WTC11 (cell line): ENCODE data around the gene PRKAG2. TPM values are rescaled to one million over a fixed set of nuclear protein-coding genes. Genes with fewer than 3 reads are reported as not detected.

ENCODE experiments used
- ATAC-seq: fragments of 200-7000 bp; cut with Tn5 transposase; 2 replicates; pipeline ENCODE4 v1.10.0; 2021; ENCODE audit warnings: mild to moderate bottlenecking, moderate library complexity
- CTCF ChIA-PET: fragments of 300-600 bp; sonication (Branson Sonifier 250); formaldehyde crosslinking; loops from one replicate; lab custom pipeline; 2021; ENCODE audit warnings: antibody characterized with exemption; lab: Charles Lee
- POLR2A ChIA-PET: fragments of 350-600 bp; sonication (Branson Sonifier 250); formaldehyde crosslinking; loops from one replicate; lab custom pipeline; 2021; ENCODE audit warnings: antibody characterized with exemption; lab: Charles Lee
- DNase-seq: peaks from one replicate; pipeline ENCODE4 v3.0.0; 2021; ENCODE audit warnings: low spot score
- H3K27ac Mint-ChIP-seq: 2 replicates; pipeline ENCODE4 v1.8.0; 2021; ENCODE audit warnings: mixed read lengths
- H3K27me3 Mint-ChIP-seq: 2 replicates; pipeline ENCODE4 v1.8.0; 2021; ENCODE audit warnings: low read depth, mild to moderate bottlenecking, moderate library complexity, mixed read lengths
- H3K36me3 Mint-ChIP-seq: 2 replicates; pipeline ENCODE4 v1.8.0; 2021; ENCODE audit warnings: mixed read lengths
- H3K4me1 Mint-ChIP-seq: 2 replicates; pipeline ENCODE4 v1.8.0; 2022; ENCODE audit warnings: mixed read lengths
- H3K4me3 Mint-ChIP-seq: 2 replicates; pipeline ENCODE4 v1.8.0; 2021; ENCODE audit warnings: mild to moderate bottlenecking, moderate library complexity, mixed read lengths
- H3K9me3 Mint-ChIP-seq: 2 replicates; pipeline ENCODE4 v1.8.0; 2021; ENCODE audit warnings: mixed read lengths
- CREB1 ChIP-seq: sonication (generic); formaldehyde crosslinking; IDR thresholded peaks from 2 replicates; pipeline ENCODE4 v1.8.0; 2023; ENCODE audit warnings: mild to moderate bottlenecking, missing genetic modification reagents
- ESRRA ChIP-seq: sonication (generic); formaldehyde crosslinking; IDR thresholded peaks from 2 replicates; pipeline ENCODE4 v1.8.1; 2022; ENCODE audit warnings: mild to moderate bottlenecking, missing genetic modification reagents, borderline replicate concordance
- HMGA2 ChIP-seq: fragments of 250-450 bp; sonication (Bioruptor Pico); IDR thresholded peaks from 2 replicates; pipeline ENCODE4 v1.4.0; 2021; ENCODE audit warnings: mild to moderate bottlenecking, moderate library complexity
- KAT7 ChIP-seq: sonication (generic); formaldehyde crosslinking; IDR thresholded peaks from 2 replicates; pipeline ENCODE4 v1.8.1; 2023; ENCODE audit warnings: missing genetic modification reagents, mild to moderate bottlenecking, borderline replicate concordance
- NFATC4 ChIP-seq: fragments of 250-450 bp; sonication (Bioruptor Pico); IDR thresholded peaks from 2 replicates; pipeline ENCODE4 v1.9.0; 2021; ENCODE audit warnings: mild to moderate bottlenecking
- NR1H2 ChIP-seq: sonication (generic); formaldehyde crosslinking; IDR thresholded peaks from 2 replicates; pipeline ENCODE4 v1.9.0; 2021; ENCODE audit warnings: mild to moderate bottlenecking, moderate library complexity, missing genetic modification reagents
- SMAD3 ChIP-seq: sonication (generic); formaldehyde crosslinking; IDR thresholded peaks from 2 replicates; pipeline ENCODE4 v1.8.0; 2022; ENCODE audit warnings: missing genetic modification reagents, mild to moderate bottlenecking, borderline replicate concordance
- SP1 ChIP-seq: sonication (generic); formaldehyde crosslinking; conservative IDR thresholded peaks from 2 replicates; pipeline ENCODE4 v1.8.1; 2022; ENCODE audit warnings: missing genetic modification reagents
- ZNF138 ChIP-seq: sonication (generic); formaldehyde crosslinking; conservative IDR thresholded peaks from 2 replicates; pipeline ENCODE4 v1.8.1; 2022; ENCODE audit warnings: mild to moderate bottlenecking, moderate library complexity, missing genetic modification reagents
- ZNF416 ChIP-seq: fragments of 250-450 bp; sonication (Bioruptor Pico); IDR thresholded peaks from 2 replicates; pipeline ENCODE4 v1.9.0; 2021; ENCODE audit warnings: mild to moderate bottlenecking, inconsistent platforms
- total RNA-seq: library from RNA; stranded (reverse); gene quantifications from 3 replicates; pipeline ENCODE4 v1.2.3, GENCODE V29; 2021
- TF ChIP-seq, protein P1 (sequence below): fragments of 250-450 bp; sonication (Bioruptor Pico); conservative IDR thresholded peaks from 2 replicates; pipeline ENCODE4 v1.9.0; 2021; ENCODE audit warnings: mild to moderate bottlenecking
- TF ChIP-seq, protein P2 (sequence below): sonication (generic); formaldehyde crosslinking; IDR thresholded peaks from 2 replicates; pipeline ENCODE4 v1.8.0; 2023; ENCODE audit warnings: missing genetic modification reagents, mild to moderate bottlenecking, borderline replicate concordance
- TF ChIP-seq, protein P3 (sequence below): fragments of 250-450 bp; sonication (Bioruptor Pico); IDR thresholded peaks from 2 replicates; pipeline ENCODE4 v1.9.0; 2021; ENCODE audit warnings: mild to moderate bottlenecking, borderline replicate concordance
- TF ChIP-seq, protein P4 (sequence below): sonication (generic); formaldehyde crosslinking; IDR thresholded peaks from 2 replicates; pipeline ENCODE4 v1.8.1; 2023; ENCODE audit warnings: mild to moderate bottlenecking, missing genetic modification reagents, borderline replicate concordance
- TF ChIP-seq, protein P5 (sequence below): sonication (generic); formaldehyde crosslinking; IDR thresholded peaks from 2 replicates; pipeline ENCODE4 v1.8.1; 2022; ENCODE audit warnings: low read depth, mild to moderate bottlenecking, moderate library complexity, missing genetic modification reagents, borderline replicate concordance

PRKAG2 gene
- total RNA-seq, 1 experiment from 2014 or later, result 20.3 TPM

DNA sequence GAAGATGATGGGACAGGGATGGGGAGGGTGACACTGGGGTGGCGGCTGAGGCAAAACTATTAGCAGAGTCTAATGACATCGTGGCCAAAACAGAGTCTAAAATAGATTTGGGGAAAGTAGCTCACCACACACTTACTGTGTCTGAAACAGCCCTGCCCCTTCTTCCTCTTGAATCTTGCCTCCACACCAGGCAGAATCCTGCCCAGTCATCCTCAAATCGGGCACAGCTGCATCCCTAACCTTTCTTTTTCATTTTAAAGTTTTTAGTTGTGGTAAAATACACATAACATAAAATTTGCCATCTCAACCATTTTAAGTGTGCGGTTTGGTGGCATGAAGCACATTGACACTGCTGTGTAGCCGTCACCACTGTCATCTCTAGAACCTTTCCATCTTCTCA, 90.0 kb downstream of the PRKAG2 start (continued):
- TF ChIP-seq, protein P1, sequence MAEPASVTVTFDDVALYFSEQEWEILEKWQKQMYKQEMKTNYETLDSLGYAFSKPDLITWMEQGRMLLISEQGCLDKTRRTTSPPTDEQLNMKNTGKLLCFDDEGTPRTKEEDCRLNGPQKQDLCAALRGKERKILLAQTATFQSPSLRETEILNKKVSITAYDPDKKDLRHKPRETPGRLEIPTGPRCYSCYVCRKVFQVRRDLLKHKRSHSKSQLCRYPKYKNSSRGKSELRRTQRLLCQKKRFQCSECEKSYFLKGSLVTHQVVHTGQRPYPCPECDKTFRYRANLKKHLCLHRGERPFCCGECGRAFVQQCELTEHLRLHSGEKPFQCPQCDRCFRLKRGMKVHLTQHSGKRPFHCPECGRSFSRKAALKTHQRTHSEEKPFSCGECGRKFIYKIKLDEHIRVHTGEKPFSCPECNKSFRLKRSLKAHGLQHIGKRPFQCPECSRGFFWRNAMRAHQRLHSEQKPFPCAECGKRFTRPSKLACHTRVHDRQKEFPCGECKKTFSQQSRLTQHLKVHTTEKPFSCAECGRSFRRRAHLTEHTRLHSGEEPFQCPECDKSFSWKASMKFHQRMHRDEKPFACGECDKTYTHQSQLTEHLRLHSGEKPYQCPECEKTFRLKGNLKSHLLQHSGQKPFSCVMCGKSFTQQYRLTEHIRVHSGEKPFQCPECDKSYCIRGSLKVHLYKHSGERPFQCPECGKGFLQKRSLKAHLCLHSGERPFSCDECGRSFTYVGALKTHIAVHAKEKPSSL (CRISPR knock-in tag), result no peak
- no peak for TF ChIP-seq KAT7
- TF ChIP-seq HMGA2 (CRISPR knock-in tag), result no peak
- TF ChIP-seq ZNF138 (CRISPR knock-in tag), result no peak
- TF ChIP-seq, protein P2, sequence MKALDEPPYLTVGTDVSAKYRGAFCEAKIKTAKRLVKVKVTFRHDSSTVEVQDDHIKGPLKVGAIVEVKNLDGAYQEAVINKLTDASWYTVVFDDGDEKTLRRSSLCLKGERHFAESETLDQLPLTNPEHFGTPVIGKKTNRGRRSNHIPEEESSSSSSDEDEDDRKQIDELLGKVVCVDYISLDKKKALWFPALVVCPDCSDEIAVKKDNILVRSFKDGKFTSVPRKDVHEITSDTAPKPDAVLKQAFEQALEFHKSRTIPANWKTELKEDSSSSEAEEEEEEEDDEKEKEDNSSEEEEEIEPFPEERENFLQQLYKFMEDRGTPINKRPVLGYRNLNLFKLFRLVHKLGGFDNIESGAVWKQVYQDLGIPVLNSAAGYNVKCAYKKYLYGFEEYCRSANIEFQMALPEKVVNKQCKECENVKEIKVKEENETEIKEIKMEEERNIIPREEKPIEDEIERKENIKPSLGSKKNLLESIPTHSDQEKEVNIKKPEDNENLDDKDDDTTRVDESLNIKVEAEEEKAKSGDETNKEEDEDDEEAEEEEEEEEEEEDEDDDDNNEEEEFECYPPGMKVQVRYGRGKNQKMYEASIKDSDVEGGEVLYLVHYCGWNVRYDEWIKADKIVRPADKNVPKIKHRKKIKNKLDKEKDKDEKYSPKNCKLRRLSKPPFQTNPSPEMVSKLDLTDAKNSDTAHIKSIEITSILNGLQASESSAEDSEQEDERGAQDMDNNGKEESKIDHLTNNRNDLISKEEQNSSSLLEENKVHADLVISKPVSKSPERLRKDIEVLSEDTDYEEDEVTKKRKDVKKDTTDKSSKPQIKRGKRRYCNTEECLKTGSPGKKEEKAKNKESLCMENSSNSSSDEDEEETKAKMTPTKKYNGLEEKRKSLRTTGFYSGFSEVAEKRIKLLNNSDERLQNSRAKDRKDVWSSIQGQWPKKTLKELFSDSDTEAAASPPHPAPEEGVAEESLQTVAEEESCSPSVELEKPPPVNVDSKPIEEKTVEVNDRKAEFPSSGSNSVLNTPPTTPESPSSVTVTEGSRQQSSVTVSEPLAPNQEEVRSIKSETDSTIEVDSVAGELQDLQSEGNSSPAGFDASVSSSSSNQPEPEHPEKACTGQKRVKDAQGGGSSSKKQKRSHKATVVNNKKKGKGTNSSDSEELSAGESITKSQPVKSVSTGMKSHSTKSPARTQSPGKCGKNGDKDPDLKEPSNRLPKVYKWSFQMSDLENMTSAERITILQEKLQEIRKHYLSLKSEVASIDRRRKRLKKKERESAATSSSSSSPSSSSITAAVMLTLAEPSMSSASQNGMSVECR (CRISPR knock-in tag), result no peak
- TF ChIP-seq, protein P3, sequence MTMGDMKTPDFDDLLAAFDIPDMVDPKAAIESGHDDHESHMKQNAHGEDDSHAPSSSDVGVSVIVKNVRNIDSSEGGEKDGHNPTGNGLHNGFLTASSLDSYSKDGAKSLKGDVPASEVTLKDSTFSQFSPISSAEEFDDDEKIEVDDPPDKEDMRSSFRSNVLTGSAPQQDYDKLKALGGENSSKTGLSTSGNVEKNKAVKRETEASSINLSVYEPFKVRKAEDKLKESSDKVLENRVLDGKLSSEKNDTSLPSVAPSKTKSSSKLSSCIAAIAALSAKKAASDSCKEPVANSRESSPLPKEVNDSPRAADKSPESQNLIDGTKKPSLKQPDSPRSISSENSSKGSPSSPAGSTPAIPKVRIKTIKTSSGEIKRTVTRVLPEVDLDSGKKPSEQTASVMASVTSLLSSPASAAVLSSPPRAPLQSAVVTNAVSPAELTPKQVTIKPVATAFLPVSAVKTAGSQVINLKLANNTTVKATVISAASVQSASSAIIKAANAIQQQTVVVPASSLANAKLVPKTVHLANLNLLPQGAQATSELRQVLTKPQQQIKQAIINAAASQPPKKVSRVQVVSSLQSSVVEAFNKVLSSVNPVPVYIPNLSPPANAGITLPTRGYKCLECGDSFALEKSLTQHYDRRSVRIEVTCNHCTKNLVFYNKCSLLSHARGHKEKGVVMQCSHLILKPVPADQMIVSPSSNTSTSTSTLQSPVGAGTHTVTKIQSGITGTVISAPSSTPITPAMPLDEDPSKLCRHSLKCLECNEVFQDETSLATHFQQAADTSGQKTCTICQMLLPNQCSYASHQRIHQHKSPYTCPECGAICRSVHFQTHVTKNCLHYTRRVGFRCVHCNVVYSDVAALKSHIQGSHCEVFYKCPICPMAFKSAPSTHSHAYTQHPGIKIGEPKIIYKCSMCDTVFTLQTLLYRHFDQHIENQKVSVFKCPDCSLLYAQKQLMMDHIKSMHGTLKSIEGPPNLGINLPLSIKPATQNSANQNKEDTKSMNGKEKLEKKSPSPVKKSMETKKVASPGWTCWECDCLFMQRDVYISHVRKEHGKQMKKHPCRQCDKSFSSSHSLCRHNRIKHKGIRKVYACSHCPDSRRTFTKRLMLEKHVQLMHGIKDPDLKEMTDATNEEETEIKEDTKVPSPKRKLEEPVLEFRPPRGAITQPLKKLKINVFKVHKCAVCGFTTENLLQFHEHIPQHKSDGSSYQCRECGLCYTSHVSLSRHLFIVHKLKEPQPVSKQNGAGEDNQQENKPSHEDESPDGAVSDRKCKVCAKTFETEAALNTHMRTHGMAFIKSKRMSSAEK (CRISPR knock-in tag), result no peak
- TF ChIP-seq NR1H2 (CRISPR knock-in tag), result no peak
- no peak for TF ChIP-seq CREB1 (CRISPR knock-in tag)
- TF ChIP-seq SP1, result no peak
- TF ChIP-seq, protein P4, sequence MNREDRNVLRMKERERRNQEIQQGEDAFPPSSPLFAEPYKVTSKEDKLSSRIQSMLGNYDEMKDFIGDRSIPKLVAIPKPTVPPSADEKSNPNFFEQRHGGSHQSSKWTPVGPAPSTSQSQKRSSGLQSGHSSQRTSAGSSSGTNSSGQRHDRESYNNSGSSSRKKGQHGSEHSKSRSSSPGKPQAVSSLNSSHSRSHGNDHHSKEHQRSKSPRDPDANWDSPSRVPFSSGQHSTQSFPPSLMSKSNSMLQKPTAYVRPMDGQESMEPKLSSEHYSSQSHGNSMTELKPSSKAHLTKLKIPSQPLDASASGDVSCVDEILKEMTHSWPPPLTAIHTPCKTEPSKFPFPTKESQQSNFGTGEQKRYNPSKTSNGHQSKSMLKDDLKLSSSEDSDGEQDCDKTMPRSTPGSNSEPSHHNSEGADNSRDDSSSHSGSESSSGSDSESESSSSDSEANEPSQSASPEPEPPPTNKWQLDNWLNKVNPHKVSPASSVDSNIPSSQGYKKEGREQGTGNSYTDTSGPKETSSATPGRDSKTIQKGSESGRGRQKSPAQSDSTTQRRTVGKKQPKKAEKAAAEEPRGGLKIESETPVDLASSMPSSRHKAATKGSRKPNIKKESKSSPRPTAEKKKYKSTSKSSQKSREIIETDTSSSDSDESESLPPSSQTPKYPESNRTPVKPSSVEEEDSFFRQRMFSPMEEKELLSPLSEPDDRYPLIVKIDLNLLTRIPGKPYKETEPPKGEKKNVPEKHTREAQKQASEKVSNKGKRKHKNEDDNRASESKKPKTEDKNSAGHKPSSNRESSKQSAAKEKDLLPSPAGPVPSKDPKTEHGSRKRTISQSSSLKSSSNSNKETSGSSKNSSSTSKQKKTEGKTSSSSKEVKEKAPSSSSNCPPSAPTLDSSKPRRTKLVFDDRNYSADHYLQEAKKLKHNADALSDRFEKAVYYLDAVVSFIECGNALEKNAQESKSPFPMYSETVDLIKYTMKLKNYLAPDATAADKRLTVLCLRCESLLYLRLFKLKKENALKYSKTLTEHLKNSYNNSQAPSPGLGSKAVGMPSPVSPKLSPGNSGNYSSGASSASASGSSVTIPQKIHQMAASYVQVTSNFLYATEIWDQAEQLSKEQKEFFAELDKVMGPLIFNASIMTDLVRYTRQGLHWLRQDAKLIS, result no peak
- TF ChIP-seq, all 79 proteins: peak for 0

DNA sequence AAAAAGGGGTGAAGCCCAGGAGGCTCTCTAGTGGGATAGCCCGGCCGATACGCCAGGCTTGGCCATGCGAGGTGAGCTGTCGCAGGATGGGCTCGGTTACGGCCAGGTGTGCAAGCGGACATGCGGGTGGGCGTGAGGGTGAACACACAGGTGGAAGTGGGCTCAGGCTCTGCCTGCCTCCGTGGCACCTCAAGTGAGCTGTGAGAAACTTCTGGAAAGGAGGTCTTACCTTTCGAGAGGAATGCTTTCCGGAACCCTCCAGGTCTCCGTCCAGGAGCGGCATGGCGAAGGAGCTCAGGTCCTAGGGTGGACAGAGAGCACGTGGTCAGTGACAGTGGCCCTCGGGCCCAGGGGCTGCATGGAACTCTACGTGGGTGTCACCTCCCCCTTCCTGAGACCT, 90.7 kb downstream of the PRKAG2 start:
- Mint-ChIP-seq H3K9me3 (peaks cover 4% of the 10 kb centered on the region; the same call in 1 of the 2 replicates), H3K4me1 (no peaks in the 10 kb centered on the region), H3K27ac (no peak overlapping the region), H3K36me3 (no peaks in the 10 kb centered on the region), H3K27me3 (peaks cover 11% of the 10 kb centered on the region), H3K4me3 (no peak overlapping the region)
- ChIA-PET CTCF (interaction anchor here (1.2 kb wide), 1 partner anchor 77 kb away, joined by 3 read pairs; no protein-coding TSS in a partner anchor), POLR2A (no interaction called here)
- ATAC-seq, result no peak
- no peak for DNase-seq
- TF ChIP-seq ESRRA (CRISPR knock-in tag) (no peak), HMGA2 (CRISPR knock-in tag) (no peak), ZNF416 (CRISPR knock-in tag) (no peak), NFATC4 (CRISPR knock-in tag) (no peak), SMAD3 (CRISPR knock-in tag) (no peak)
- TF ChIP-seq, protein P2 (CRISPR knock-in tag), result no peak
- TF ChIP-seq, protein P5, sequence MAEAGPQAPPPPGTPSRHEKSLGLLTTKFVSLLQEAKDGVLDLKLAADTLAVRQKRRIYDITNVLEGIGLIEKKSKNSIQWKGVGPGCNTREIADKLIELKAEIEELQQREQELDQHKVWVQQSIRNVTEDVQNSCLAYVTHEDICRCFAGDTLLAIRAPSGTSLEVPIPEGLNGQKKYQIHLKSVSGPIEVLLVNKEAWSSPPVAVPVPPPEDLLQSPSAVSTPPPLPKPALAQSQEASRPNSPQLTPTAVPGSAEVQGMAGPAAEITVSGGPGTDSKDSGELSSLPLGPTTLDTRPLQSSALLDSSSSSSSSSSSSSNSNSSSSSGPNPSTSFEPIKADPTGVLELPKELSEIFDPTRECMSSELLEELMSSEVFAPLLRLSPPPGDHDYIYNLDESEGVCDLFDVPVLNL, result no peak
